HT1080 (cell line): ENCODE measurements around the gene CNTN4. TPM values are rescaled to one million over a fixed set of nuclear protein-coding genes. Genes with fewer than 3 reads are reported as not detected.

Experiments used
- DNase-seq: peaks from one replicate; pipeline ENCODE4 v3.0.0-alpha.2; 2015; ENCODE audit warnings: low read depth
- total RNA-seq: library from RNA; depleted of rRNA; stranded (reverse); fragments of >200 nt; shearing (Covaris generic); gene quantifications from 2 replicates; pipeline ENCODE4 v1.2.3, GENCODE V29; 2014

CNTN4 gene
- total RNA-seq, 1 experiment from 2014 or later: not detected

- no peak for DNase-seq
Observed at GRCh38 chr3:2390926-2391532, 292.4 kb downstream of the CNTN4 start.

GRCh38 chr3:2391896-2392295, 293.2 kb downstream of the CNTN4 start:
- DNase-seq: no peak

GRCh38 chr3:2392981-2393380, 294.3 kb downstream of the CNTN4 start:
- DNase-seq: peak; percentile 5

- no peak for DNase-seq
Observed at GRCh38 chr3:2415083-2415482, 316.4 kb downstream of the CNTN4 start.

GRCh38 chr3:2420919-2421318, 322.3 kb downstream of the CNTN4 start:
- DNase-seq: no peak

- DNase-seq: no peak
Observed at GRCh38 chr3:2423143-2423542, 324.5 kb downstream of the CNTN4 start.

- DNase-seq: no peak
Observed at GRCh38 chr3:2441558-2441957, 342.9 kb downstream of the CNTN4 start.

GRCh38 chr3:2446146-2446545, 347.5 kb downstream of the CNTN4 start:
- no peak for DNase-seq

GRCh38 chr3:2452249-2452648, 353.6 kb downstream of the CNTN4 start:
- no peak for DNase-seq

GRCh38 chr3:2454865-2455264, 356.2 kb downstream of the CNTN4 start:
- no peak for DNase-seq

- DNase-seq: no peak
Observed at GRCh38 chr3:2456788-2457187, 358.1 kb downstream of the CNTN4 start.

- DNase-seq: no peak
Observed at GRCh38 chr3:2458816-2459215, 360.1 kb downstream of the CNTN4 start.

GRCh38 chr3:2465842-2466241, 367.2 kb downstream of the CNTN4 start:
- DNase-seq: no peak

GRCh38 chr3:2468816-2469215, 370.1 kb downstream of the CNTN4 start:
- no peak for DNase-seq

GRCh38 chr3:2476996-2477395, 378.3 kb downstream of the CNTN4 start:
- no peak for DNase-seq

GRCh38 chr3:2477620-2478019, 379.0 kb downstream of the CNTN4 start:
- DNase-seq: no peak

- no peak for DNase-seq
Observed at GRCh38 chr3:2484162-2485026, 385.7 kb downstream of the CNTN4 start.

GRCh38 chr3:2485027-2485375, 386.3 kb downstream of the CNTN4 start:
- DNase-seq: no peak

GRCh38 chr3:2495746-2496145, 397.1 kb downstream of the CNTN4 start:
- DNase-seq: no peak

- DNase-seq: no peak
Observed at GRCh38 chr3:2504912-2505311, 406.2 kb downstream of the CNTN4 start.

- no peak for DNase-seq
Observed at GRCh38 chr3:2506776-2507175, 408.1 kb downstream of the CNTN4 start.

- DNase-seq: no peak
Observed at GRCh38 chr3:2510591-2511145, 412.0 kb downstream of the CNTN4 start.

- no peak for DNase-seq
Observed at GRCh38 chr3:2511356-2511755, 412.7 kb downstream of the CNTN4 start.
